Embryonic facial prominence (tissue), 1 donor: Measurements from ENCODE around the gene ATOH8.

Source experiments
- DNase-seq: peaks from one replicate; pipeline ENCODE4 v3.0.0-alpha.2; 2016; ENCODE audit errors: extremely low spot score

ATOH8 gene

DNA sequence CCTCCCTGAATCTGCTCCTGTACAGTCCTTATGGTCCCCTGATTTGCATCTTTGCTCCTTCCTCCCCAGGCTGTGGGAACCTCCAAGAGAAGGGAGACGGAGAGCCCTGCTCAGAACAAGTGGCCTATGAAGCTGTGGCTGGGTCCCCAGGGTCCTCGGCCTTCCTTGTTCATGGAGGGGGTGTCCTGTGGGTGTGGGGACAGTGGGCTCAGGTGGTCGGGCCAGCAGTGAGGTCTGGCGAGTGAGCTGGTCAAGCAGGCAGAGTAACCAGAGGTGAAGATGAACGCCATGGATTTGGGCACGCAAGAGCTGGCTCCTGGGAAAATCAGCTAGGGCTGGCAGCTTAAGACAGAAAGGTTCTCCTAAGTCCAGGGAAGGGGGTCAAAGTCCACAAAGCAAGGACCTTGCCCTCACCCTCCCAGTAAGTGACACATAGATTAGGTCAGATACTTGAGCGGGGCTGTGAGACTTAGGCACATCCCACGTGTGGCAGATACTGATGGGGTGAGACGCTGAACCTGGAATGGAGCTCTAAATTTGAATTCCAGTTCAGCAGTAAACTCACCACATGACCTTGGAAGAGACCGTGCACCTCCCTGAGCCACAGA is 34.8 kb upstream of the ATOH8 start:
- no peak for DNase-seq

DNA sequence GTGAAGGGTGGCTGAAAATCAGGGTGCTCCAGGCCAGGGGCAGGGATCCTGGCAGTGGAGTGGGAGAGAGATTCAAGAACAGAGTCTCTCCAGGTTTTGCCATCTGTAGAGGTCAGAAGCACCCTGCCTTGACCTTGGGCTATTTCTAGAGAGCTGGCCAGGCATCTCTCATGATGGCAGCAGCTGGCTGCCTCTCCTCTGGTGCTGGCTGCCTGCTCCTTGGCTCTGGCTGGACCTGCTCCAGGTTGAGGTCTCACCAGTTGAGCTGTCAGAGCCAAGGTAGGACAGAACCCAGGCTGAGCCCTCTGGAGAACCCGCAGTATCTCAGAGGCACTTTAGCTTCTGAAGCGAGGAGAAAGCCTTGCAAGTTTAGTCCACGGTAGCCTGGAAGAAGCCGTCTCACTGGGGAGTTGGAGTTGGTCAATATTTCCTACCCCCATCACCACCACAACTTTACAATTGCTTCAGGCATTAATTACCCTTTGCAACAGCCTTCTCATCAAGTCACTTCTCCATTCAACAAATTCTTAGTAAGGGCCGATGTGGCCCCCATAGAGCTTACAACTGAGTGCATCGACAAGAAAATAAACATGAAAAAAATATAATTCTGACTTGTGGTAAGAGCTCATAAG is 34.1 kb upstream of the ATOH8 start:
- no peak for DNase-seq

DNA sequence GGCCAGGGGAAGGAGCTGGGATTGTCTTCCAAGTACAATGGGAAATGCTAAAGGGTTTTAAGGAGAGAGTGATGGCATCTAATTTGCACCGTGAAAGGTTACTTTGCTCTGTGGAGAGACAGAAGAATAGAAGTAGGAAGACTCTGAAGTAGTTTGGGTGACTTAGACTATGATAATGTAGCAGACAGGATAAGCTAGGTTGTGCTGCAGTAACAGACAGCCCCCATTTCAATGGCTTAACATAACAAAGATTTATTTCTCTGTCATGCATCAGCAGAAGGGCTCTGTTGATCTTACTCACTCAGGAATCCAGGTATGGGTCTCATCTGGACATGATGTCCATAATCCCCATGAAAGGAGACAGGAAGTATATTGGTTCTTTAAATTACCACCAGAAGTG is 33.3 kb upstream of the ATOH8 start:
- no peak for DNase-seq

DNA sequence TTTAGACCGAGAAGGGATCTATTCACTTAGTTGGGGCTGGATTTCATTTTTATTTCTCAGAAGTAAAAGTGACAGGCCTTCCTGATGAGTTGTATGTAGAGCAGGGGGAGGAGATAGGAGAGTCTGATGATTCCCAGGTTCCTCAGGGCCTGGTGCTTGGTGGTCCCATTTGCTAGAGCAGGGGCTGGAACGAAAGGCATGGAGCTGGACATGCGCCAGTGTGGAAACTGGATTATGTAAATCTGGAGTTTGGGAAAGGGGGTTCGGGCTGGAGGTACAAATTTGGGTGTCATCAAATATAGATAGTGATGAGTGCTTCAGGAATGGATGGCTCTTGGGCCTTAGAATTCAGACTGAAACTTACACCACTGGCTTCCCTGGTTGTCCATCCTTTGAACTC is 32.1 kb upstream of the ATOH8 start:
- DNase-seq: no peak

DNA sequence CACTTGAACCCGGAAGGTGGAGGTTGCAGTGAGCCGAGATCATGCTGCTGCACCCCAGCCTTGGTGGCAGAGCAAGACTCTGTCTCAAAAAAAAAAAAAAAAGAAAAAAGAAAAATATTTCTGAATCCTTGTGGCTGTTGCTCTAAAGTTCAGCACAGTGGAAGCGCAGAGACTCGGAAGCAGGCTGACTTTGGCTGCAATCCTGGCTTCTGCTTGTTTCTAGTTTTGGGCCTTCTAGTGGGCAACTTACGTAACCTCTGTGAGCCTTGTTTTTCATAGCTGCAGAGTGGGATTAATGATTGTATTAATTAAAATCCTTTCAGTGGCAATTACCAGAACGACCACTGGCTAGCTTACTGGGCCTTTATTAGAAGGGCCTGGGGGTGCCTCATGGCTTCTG is 31.3 kb upstream of the ATOH8 start:
- no peak for DNase-seq

DNA sequence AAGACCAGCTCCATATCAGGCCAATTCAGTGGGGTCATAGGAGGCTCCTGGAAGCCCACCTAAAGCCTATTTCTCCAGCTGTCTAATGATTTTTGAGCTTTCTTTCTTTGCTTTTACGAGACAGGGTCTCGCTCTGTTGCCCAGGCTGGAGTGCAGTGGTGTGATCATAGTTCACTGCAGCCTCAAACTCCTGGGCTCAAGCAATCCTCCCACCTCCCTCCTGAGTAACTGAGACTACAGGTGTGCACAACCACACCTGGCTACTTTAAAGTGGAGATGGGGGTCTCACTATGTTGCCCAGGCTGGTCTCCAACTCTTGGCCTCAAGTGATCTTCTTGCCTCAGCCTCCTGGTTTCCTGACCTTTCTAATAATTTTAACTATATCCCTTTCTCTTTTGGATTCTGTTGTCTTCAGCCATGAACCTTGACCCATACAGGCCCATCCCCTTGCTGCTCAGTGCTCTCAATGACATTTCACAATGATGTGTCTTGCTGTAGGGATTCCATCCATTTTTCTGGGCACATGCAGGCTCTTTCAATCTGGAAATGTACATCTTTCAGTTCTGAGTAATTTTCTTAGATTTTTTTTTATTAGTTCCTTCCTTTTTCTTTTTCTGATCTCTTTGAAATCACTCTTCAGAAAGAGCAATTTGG is 30.0 kb upstream of the ATOH8 start:
- DNase-seq: no peak

DNA sequence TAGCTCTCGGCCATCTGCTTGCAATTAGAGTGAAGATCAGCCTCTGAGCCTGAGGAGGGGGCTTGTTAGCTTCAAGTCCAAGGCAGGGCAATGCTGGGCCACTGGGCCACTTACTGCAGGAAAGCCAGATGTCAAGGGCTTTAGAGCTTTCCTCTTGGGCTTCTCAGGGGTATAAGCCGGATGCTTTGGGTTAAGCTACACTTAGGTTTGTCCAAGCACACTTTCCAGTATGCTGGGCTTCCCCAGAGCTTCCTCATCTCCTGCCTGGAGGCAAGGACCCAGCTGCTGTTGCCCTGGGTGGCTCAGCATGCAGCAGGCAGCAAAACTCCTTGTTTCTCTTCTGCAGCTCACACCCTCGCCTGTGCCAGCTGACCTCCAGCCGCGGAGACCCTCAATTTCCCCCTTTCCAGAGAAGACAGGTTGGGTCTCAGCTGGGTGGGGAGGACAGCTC is 29.0 kb upstream of the ATOH8 start:
- DNase-seq: no peak

DNA sequence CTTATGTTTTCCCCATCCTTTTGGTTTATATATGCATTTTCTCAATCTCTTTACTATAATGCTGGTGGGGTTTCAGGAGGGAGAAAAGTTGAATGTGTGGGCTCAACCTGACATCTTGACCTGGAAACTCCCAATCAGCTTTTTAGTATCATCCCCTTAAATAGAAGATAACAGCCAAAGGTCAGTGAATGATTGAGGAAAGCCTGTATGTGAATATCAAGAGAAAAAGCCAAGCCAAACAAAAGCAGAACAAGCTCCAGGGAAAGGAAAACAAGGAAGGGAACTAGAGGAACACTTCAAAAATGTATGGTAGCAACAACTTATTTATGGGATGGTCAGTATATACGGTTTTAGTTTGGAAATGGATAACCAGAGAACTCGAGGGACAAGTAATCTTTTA is 28.3 kb upstream of the ATOH8 start:
- no peak for DNase-seq

DNA sequence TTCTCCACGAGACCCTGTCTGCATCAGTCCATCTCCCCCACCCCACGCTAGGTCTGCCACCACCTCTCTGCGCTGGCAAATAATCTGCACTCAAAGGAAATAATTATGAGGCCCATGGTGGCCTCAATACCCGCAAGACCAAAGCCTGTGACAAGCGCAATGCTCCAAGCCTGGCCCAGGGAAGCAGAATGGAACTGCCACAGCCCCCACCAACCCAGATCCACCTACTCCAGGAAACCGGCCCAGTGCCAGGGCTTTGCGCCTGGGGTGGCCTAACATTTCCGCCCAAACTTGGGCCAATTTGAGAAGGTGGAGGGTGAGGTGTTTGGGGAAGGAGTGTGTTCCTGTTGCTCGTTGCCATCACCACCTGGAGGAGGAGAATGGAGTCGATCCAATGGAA is 26.0 kb upstream of the ATOH8 start:
- DNase-seq: no peak

DNA sequence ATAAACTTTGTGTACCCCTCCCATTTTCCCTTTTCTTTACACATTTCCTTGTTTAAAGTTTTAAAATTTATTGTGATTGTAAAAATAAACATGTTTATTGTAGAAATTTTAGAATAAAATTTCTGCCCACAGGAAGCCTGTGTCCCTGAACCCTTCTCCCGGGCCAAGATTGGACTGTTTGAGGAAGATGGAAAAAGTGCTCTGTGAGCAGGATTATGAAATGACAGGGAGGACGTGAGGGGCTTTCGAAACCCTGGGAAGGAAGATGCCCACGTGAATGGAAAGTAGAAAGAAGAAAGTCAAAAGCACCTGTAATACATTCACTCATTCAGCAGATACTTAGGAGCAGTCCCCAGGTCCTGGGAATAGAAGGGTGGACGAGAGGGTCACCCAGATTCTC is 25.4 kb upstream of the ATOH8 start:
- DNase-seq: no peak

DNA sequence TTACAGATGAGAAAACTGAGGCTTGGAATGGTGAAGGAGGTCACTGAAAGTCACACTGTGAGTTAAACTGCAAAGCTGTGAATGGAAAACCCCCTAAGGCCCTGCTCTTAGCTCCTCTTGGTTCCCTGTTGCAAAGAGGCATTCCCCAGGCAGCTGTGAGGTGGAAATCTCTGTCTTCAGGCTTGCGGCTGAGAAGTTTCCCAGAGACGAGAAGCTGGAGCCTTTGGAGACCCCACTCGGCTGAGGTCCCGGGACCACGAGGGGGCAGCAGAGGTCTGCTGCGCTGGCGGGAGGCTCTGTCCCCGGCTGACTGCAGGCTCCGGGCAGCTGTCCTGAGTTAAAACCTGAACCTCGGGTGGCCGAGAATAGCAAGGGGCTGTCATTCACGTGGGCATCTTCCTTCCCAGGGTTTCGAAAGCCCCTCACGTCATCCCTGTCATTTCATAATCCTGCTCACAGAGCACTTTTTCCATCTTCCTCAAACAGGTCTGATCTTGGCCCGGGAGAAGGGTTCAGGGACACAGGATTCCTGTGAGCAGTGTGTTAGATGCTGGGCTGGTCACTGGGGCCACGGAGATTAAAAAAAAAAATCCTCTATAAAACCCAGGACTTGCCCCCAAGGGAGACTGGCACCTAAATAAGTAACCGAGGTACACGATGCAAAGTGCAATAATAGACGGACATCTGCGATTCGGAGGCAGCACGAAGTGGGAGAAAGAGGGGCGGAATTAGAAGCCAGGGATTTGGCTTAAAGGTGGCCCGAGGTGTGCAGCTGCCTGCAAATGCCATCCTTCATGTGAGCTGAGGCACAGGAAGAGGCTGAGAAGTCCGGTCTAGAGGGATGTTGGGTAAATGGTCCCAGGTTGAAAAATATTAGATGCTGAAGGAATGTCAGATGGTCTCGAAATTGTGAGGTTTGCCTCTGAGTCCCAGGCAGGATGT is 24.6 kb upstream of the ATOH8 start:
- peak; percentile 62 for DNase-seq

DNA sequence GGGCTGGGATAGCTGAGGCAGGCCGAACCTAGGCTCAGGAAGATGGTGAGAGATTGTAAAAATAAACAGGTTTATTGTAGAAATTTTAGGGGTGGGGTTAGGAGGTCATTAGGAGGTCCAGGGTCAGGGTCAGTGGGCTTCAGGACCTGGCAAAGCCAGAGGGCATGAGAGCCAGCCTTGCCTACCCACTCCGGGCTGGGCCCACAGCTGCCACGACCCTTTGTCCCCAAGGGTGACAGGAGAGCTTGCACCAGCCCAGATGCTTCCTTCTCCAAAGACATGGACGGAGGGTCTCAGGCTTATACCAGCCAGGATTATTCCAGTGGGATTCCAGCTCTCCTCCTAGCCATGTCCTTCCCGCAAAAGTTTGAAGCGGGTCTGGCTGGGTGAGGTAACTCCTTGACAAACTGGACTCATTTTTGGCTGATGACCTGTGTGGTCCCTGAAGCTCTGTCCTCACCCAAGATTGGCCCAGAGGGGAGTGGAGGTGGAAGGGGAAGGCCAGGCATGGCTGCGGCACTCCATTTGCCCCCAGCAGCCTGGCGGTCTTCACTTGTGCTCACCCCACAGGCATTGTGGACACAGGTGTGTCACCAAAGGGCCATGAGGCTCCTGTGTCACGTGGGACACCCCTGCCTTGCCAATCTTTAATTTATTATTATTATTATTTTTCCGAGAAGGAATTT is 23.8 kb upstream of the ATOH8 start:
- no peak for DNase-seq

DNA sequence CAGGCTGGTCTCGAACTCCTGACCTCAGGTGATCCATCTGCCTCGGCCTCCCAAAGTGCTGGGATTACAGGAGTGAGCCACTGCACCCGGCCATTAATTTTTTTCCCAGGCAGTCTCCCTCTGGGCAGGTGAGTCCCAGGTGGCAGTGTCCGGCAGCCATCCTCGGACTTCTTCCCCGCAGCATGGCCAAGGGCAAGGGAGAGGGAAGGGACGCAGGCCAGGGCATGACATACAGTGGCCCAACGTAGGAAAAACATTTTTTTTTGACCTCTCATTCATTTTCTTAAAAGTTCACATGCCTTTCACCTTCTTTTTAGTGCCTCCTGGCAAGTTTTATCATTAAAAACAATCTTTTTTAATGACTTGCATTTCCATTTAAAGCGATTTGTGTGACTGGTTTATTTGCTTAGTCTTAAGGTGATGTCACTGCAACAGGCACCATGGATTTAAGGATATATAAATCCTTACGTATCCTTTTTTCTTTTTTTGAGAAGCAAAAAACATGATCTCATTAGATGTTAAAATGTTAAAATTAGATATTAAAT is 23.0 kb upstream of the ATOH8 start:
- DNase-seq: no peak

DNA sequence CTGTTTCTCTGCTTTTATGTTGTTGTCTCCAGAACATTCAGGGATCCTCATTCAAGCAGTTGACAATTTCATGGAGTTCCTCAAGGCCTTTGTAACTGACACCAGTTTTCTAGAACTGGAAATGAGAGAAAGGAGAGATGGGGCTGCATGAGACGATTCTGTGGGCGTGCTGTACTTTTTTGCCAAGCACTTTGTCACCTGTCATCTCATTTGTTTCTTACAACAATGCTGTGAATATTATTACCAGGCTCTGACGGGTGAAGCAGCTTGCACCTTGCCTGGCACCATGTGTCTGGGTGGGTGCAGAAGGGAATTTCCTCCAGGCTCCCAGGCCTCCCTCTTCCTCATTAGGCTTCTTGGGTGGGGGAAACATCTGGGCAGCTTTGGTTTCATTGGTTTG is 22.2 kb upstream of the ATOH8 start:
- DNase-seq: no peak

DNA sequence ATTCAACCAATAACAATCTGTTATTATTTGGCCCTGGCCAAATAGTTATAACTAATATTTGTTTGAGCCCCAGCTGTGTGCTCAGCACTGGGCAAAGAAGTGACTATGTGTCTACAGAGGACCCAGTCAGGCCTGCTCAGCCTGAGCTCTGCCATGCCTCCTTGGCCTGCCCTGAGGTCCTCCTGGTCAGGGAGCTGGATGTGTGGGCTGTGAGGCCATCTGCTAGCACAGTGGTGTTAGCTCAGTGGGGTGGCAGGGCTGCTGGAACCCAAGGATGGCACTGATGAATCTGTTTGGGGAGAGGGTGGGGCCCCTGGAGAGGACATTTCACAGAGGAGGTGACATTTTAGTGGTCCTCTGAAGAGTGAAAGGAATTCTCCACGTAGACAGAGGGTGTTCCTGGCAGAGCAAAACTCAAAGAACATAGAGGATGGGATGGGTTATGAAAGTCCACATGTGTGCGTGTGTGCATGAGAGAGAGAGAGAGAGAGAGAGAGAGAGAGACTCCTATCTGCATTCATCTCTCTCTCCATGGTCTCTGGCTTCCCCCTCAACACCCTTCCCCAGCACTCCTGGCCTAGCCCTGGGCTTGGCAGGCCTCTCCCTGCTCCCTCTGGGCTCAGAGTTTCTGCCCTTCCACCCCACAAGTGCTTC is 21.2 kb upstream of the ATOH8 start:
- no peak for DNase-seq

DNA sequence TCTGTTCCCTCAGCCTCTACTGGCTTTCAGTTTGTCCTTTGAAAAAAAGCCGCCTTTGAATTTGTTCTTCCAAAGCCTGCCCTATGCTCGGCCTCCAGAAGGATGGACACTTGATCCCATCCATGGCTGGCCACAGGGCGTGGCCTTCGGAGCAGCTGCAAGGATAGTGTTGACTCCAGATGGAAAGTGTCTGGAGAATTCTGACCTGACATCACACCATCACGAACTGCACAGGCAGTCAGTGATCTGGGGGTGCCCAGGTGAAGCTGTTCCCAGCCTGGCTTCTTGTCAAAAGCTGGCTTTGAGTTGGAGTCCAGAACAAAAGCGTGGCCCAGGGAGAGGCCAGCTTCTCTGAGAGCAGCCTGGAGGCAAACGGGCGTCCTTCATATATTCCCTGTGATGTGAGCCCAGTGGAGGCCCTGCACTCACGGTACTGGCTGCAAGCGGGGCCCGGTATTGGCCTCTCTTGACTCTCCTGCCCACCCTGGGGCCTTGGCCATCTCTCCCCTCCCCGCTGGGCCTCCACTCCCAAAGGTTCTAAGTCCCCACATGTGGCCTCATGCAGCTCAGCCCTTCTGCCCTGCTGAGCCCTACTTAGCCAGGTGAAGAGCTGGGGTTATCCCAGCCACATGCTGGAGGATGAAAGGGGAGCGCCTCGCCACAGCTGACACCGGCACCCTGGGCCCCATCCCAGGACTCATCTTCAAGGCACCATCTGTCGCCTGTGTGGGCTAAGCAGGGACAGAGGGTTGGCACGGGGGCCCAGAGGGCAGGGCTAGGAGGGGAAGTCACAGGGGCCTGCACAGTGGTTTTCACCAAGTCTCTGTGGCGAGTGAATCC is 20.4 kb upstream of the ATOH8 start:
- DNase-seq: no peak

DNA sequence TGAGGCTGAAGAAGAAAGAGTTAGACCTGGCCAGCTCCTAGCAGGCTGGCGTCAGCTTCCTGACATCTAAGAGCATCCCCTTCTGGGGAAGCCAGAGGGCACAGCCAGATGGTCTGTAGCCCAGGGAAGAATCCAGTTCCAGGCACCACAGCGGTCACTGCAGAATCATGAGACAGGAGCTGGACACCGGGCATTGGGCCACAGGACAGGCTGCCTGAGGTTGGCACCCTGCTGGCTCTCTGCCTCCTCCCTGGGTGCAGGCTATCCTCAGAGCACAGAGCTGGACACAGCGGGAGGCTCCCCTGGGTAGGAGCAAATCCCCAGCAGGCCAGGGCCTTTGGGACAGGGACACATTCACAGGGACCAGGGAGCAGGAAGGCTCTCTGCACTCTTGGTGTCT is 19.8 kb upstream of the ATOH8 start:
- no peak for DNase-seq

DNA sequence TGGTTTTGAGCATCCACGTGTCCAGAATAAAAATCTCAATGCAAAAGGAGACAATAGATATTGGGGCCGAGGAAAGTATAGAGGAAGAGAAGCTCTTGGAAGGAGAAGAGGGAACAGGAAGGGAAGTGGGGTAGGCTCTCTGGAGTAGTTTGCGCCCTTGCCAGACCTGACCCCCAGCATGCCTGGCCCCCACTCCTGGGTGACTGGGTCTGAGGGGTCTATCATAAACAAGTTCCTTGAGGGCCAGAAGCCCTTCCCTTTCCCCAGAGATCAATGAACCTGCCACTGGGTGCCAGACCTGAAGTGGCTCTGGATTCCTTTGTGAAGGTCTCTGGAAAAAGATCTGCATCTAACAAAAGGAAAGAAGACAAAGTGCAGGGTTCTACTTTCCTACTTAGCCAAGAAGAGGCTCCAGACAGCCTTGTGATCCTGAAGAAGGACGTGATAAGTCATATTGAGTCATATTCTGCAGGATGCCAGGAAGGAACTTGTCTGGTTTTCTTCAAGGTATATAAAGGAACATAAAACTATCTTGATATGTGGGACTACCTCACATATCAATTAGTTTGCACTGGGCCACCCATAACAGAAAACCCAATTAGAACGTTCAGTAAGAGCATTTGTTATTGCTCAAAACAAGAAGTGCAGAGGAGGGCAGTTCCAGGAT is 18.7 kb upstream of the ATOH8 start:
- no peak for DNase-seq

DNA sequence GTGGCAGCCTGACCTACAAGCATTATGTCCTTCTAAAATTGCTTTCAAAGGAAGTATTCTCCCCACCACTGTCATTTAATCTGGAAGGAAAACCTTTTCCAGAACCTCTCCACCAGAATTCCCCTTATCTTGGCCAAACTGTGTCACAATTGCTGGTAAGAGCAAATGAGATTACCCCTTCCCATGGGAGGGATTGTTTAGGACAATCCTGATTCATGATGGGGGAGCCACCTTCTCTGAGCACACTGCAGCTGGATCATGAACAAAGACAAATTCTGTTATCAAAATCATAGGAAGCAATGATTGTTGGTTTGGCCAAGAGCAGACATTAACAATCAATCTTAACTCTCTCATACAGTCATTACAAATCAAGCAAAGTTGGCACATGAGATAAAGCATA is 18.1 kb upstream of the ATOH8 start:
- no peak for DNase-seq
